ENCODE measurements around the gene OLFM3. TPM values are rescaled to one million over a fixed set of nuclear protein-coding genes. Genes with fewer than 3 reads are reported as not detected.

Gene OLFM3
- total and polyA plus RNA-seq, 2 experiments from 2014 or later, result 0.21 to 0.31 TPM

DNA sequence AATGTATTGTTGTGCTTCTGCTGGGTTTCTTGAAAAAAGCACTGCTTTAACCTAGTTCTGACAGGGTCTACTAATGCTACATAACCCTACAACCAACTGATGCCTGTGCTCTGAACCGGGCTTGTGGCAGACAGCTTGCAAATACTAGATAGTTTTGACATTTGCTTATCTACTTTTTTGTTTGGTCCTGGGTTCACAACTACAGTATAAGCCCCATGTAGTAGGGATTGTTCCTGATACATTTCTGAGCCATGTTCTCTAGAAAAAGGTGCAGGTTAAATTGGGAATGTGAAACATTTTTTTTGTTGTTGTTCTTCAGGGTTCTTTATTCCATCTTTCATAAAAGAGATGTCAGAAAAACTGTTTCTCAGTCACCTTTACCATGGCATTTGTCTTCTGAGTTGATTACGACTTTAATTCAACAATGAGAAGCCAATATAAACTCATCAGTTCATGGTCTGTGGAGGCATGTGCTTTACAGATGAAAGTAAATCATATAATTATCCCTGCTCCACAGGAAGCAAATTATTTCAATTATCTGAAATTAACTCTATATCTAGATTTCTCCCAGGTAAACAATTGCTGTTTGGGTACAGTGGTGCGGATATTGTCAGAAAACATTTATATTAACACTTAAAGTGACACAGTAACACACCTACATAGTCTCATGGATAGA, 22.0 kb downstream of the OLFM3 start (continued):
- TF ChIP-seq, protein P1, sequence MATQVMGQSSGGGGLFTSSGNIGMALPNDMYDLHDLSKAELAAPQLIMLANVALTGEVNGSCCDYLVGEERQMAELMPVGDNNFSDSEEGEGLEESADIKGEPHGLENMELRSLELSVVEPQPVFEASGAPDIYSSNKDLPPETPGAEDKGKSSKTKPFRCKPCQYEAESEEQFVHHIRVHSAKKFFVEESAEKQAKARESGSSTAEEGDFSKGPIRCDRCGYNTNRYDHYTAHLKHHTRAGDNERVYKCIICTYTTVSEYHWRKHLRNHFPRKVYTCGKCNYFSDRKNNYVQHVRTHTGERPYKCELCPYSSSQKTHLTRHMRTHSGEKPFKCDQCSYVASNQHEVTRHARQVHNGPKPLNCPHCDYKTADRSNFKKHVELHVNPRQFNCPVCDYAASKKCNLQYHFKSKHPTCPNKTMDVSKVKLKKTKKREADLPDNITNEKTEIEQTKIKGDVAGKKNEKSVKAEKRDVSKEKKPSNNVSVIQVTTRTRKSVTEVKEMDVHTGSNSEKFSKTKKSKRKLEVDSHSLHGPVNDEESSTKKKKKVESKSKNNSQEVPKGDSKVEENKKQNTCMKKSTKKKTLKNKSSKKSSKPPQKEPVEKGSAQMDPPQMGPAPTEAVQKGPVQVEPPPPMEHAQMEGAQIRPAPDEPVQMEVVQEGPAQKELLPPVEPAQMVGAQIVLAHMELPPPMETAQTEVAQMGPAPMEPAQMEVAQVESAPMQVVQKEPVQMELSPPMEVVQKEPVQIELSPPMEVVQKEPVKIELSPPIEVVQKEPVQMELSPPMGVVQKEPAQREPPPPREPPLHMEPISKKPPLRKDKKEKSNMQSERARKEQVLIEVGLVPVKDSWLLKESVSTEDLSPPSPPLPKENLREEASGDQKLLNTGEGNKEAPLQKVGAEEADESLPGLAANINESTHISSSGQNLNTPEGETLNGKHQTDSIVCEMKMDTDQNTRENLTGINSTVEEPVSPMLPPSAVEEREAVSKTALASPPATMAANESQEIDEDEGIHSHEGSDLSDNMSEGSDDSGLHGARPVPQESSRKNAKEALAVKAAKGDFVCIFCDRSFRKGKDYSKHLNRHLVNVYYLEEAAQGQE (IDR thresholded peaks at IDR 0.05; ENCODE audit: unreplicated experiment), result no peak

DNA sequence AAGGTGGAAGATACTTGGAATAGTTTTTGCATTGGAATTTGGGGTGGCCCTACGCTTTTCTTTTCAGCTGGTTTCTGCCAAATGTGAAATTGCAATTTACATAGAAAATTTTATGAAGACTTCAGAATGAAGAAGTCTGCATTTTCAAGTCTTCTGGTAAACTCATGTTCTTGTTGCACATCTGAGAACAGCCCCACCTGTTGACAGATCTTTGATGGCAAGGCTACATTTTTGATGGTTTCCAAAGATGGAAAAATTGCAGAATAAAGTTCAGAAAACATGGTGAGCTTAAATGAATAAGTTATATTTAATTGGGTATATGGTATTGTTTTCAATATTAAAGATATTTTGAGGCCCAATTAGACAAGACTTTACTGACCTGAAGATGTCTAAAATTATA, 25.4 kb downstream of the OLFM3 start:
- Histone ChIP-seq H3K4me3 (no peak overlapping the region), H3K9me2 (ENCODE audit: insufficient read depth) (no peaks in the 10 kb centered on the region), H3K27ac (ENCODE audit: low read depth) (no peak overlapping the region), H2AFZ (no peak overlapping the region; the same call in 1 of the 2 replicates), H3K4me2 (no peak overlapping the region), H3K36me3 (ENCODE audit: insufficient read depth) (no peaks in the 10 kb centered on the region), H3K79me2 (replicated peaks; ENCODE audit: insufficient read depth) (no peaks in the 10 kb centered on the region), H3K27me3 (ENCODE audit: insufficient read depth) (no peaks in the 10 kb centered on the region), H4K20me1 (replicated peaks; ENCODE audit: insufficient read depth) (no peaks in the 10 kb centered on the region), H3F3A (replicated peaks; ENCODE audit: low read depth) (no peaks in the 10 kb centered on the region), H3K4me1 (ENCODE audit: insufficient read depth) (0 out of 2 replicates have a peak, but pooled peaks cover 11% of the 10 kb centered on the region)
- Mint-ChIP-seq H3K4me1 (peaks cover 23% of the 10 kb centered on the region), H3K36me3 (ENCODE audit: low read depth) (no peaks in the 10 kb centered on the region), H3K9me3 (no peaks in the 10 kb centered on the region), H3K27ac (no peak overlapping the region), H3K27me3 (ENCODE audit: insufficient read depth, low read depth, poor library complexity) (no peaks in the 10 kb centered on the region), H3K4me3 (no peak overlapping the region)
- no peak for TF ChIP-seq CREB1 (CRISPR knock-in tag; IDR thresholded peaks at IDR 0.05; ENCODE audit: low read depth)
- TF ChIP-seq, protein P2, sequence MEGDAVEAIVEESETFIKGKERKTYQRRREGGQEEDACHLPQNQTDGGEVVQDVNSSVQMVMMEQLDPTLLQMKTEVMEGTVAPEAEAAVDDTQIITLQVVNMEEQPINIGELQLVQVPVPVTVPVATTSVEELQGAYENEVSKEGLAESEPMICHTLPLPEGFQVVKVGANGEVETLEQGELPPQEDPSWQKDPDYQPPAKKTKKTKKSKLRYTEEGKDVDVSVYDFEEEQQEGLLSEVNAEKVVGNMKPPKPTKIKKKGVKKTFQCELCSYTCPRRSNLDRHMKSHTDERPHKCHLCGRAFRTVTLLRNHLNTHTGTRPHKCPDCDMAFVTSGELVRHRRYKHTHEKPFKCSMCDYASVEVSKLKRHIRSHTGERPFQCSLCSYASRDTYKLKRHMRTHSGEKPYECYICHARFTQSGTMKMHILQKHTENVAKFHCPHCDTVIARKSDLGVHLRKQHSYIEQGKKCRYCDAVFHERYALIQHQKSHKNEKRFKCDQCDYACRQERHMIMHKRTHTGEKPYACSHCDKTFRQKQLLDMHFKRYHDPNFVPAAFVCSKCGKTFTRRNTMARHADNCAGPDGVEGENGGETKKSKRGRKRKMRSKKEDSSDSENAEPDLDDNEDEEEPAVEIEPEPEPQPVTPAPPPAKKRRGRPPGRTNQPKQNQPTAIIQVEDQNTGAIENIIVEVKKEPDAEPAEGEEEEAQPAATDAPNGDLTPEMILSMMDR (conservative IDR thresholded peaks at IDR 0.05; ENCODE audit: low read depth in 2 of 2), result peak; percentile 41 to 42; a peak in 3 of 4 replicates
- ATAC-seq (no peak), DNase-seq (ENCODE audit: low spot score) (no peak)

DNA sequence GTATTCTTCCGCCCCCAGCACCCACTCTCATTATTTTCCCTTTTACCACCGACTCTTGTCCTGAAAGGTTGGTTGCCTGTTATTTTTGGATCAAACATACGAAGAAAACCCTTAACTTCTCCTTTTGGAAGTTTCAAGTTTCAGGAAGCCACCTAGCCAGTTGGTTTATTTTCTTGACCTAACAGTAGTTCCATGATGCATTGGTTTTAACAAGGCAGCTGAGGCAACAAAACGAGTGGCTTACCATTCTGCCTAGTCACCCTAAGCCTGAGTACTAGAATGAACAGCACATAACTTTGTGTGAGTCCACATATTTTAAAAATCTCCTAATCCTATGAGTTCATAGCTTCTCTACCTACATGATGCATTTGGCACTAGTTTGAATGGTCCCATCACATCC, 28.9 kb downstream of the OLFM3 start:
- H3K9me2 ChIP-seq (ENCODE audit: insufficient read depth), result no peaks in the 10 kb centered on the region
- H3K4me3 ChIP-seq, result no peak overlapping the region
- no peaks in the 10 kb centered on the region for H3F3A ChIP-seq (replicated peaks; ENCODE audit: low read depth)
- H4K20me1 ChIP-seq (replicated peaks; ENCODE audit: insufficient read depth), result no peaks in the 10 kb centered on the region
- Mint-ChIP-seq H3K27ac (no peak overlapping the region; the same call in 1 of the 2 replicates), H3K9me3 (no peaks in the 10 kb centered on the region), H3K4me3 (no peak overlapping the region), H3K4me1 (peaks cover 14% of the 10 kb centered on the region), H3K36me3 (ENCODE audit: low read depth) (no peaks in the 10 kb centered on the region), H3K27me3 (ENCODE audit: insufficient read depth, low read depth, poor library complexity) (no peaks in the 10 kb centered on the region)
- H3K36me3 ChIP-seq (ENCODE audit: insufficient read depth), result no peaks in the 10 kb centered on the region
- H3K27ac ChIP-seq (ENCODE audit: low read depth), result no peak overlapping the region
- ATAC-seq (no peak), DNase-seq (ENCODE audit: low spot score) (no peak)
- peak overlapping the region; percentile 39; the same call in 1 of the 2 replicates for H2AFZ ChIP-seq
- no peak overlapping the region for H3K4me2 ChIP-seq
- H3K79me2 ChIP-seq (replicated peaks; ENCODE audit: insufficient read depth), result no peaks in the 10 kb centered on the region
- H3K27me3 ChIP-seq (ENCODE audit: insufficient read depth), result no peaks in the 10 kb centered on the region
- H3K4me1 ChIP-seq (ENCODE audit: insufficient read depth), result no peaks in the 10 kb centered on the region
- TF ChIP-seq, protein P2 (conservative IDR thresholded peaks at IDR 0.05; ENCODE audit: low read depth in 2 of 2), result no peak
- no peak for TF ChIP-seq CREB1 (CRISPR knock-in tag; IDR thresholded peaks at IDR 0.05; ENCODE audit: low read depth)
- TF ChIP-seq, protein P3, sequence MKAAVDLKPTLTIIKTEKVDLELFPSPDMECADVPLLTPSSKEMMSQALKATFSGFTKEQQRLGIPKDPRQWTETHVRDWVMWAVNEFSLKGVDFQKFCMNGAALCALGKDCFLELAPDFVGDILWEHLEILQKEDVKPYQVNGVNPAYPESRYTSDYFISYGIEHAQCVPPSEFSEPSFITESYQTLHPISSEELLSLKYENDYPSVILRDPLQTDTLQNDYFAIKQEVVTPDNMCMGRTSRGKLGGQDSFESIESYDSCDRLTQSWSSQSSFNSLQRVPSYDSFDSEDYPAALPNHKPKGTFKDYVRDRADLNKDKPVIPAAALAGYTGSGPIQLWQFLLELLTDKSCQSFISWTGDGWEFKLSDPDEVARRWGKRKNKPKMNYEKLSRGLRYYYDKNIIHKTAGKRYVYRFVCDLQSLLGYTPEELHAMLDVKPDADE (IDR thresholded peaks at IDR 0.05), result no peak
- no peak for TF ChIP-seq POLR2AphosphoS5 (IDR thresholded peaks at IDR 0.05; ENCODE audit: low read depth)
- no peak for TF ChIP-seq JUNB (IDR thresholded peaks at IDR 0.05; ENCODE audit: unreplicated experiment)
- TF ChIP-seq EZH2 (IDR thresholded peaks at IDR 0.05; ENCODE audit: low read depth, unreplicated experiment), result no peak
